SJSA1 (cell line): ENCODE results near the gene MAP1LC3A. TPM values are rescaled to one million over a fixed set of nuclear protein-coding genes. Genes with fewer than 3 reads are reported as not detected.

ENCODE experiments used
- DNase-seq, 2 experiments: peaks; one replicate each; pipeline ENCODE4 v3.0.0-alpha.2; 2015 to 2020; ENCODE audit warnings: low spot score in 2 of 2, low read depth in 1 of 2
- H3K27ac ChIP-seq: fragments of 250-450 bp; sonication (Bioruptor Pico); 2 replicates; pipeline ENCODE4 v1.5.1; 2020; ENCODE audit warnings: mild to moderate bottlenecking, moderate library complexity
- H3K27me3 ChIP-seq: fragments of 250-450 bp; sonication (Bioruptor Pico); replicated peaks from 2 replicates; pipeline ENCODE4 v1.5.1; 2020; ENCODE audit warnings: mild to moderate bottlenecking, moderate library complexity
- H3K36me3 ChIP-seq: fragments of 250-450 bp; sonication (Bioruptor Pico); 2 replicates; pipeline ENCODE4 v1.5.1; 2020; ENCODE audit warnings: mild to moderate bottlenecking
- H3K4me1 ChIP-seq: fragments of 250-450 bp; sonication (Bioruptor Pico); replicated peaks from 2 replicates; pipeline ENCODE4 v1.6.1; 2021; ENCODE audit warnings: mild to moderate bottlenecking
- H3K4me3 ChIP-seq: fragments of 250-450 bp; sonication (Bioruptor Pico); 2 replicates; pipeline ENCODE4 v1.5.1; 2020; ENCODE audit warnings: mild to moderate bottlenecking
- H3K9me3 ChIP-seq: fragments of 250-450 bp; sonication (Bioruptor Pico); replicated peaks from 2 replicates; pipeline ENCODE4 v1.5.1; 2020; ENCODE audit warnings: mild to moderate bottlenecking
- total RNA-seq: library from RNA; depleted of rRNA; stranded (reverse); fragments of >200 nt; shearing (Covaris generic); gene quantifications from 2 replicates; pipeline ENCODE4 v1.2.3, GENCODE V29; 2014

MAP1LC3A gene
- total RNA-seq, 1 experiment from 2014 or later: 64.5 TPM

DNA sequence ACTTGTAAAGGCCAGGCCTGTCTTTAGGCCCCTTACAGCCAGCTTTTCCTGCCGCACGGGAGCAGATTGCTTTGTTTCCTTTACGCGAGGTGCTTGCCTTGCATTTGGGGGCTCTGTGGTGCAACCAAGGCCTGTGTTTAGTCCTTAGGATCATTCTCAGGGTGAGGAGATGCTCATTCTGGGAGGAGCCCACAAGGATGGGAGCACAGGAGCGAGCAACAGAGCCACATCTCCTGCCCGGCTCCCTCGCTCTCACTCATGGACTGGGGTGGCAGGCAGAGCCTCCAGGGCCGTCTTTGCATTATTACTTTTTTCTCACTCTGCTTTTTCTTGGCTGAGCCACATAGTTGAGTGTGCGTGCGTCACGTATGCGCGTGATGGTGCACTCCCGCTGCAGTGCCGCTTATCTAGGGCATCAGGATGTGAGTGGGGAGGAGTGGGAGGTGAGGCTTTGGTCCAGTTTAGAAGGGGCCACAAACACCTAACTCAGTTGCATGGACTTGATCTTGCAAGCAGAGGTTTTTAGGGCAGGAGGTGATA lies 23.1 kb upstream of the MAP1LC3A start:
- Histone ChIP-seq H3K27ac (no peak overlapping the region), H3K9me3 (no peaks in the 10 kb centered on the region), H3K36me3 (peaks cover 96% of the 10 kb centered on the region), H3K4me3 (no peak overlapping the region), H3K27me3 (no peaks in the 10 kb centered on the region), H3K4me1 (peaks cover 19% of the 10 kb centered on the region)
- DNase-seq: no peak

DNA sequence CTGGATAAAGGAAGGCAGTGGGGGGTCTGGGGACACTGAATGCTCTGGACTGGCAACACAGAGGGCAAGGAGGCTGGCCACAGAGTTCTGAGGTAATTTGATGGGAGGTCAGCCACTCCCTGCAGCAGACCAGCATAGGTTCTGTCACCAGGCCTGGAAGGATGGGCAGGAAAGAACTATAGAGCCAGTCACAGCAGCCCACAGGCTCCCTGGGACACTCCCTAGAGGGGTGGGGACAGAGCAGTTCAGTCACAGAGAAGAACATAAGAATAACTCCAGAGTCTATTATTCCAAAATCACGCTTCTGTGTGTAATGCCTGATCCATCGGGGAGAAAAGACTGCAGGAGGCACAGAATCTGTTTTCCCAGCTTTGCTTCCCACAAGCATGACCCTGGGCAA lies 22.7 kb upstream of the MAP1LC3A start:
- peaks cover 19% of the 10 kb centered on the region for H3K4me1 ChIP-seq
- H3K27ac ChIP-seq: no peak overlapping the region
- no peaks in the 10 kb centered on the region for H3K27me3 ChIP-seq
- H3K9me3 ChIP-seq: no peaks in the 10 kb centered on the region
- no peak for DNase-seq
- peaks cover 96% of the 10 kb centered on the region for H3K36me3 ChIP-seq
- H3K4me3 ChIP-seq: no peak overlapping the region

DNA sequence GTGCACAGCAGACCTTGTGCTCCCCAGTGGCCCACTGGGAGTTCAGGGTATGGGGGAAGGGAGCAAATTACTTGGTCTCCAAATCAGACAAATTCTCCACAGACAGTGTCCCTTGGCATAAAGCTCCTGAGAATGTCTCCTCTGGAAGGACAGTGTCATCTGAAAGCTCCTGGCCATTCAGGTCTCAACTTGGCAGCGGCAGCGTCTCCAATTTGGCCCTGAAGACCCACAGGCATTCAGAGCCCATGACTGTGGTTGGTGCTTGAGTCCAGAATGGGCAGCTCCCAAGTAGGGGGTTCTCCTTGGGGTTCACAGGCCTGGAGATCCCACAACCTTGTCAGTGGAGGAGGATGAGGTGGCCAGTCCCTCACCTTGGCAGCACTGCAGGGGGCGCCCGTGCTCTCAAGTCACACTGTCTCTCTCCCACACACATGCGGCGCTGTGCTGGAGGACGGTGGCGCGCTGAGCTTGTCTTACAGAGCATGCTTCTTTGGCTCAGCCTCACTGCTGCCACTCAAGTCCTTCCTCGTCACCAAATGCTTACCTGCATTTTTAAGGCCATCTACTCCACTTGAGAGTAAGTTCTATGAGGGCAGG lies 21.6 kb upstream of the MAP1LC3A start:
- no peak overlapping the region for H3K4me3 ChIP-seq
- H3K27me3 ChIP-seq: no peaks in the 10 kb centered on the region
- H3K36me3 ChIP-seq: peaks cover 96% of the 10 kb centered on the region
- peaks cover 12% of the 10 kb centered on the region for H3K4me1 ChIP-seq
- no peaks in the 10 kb centered on the region for H3K9me3 ChIP-seq
- DNase-seq: no peak
- H3K27ac ChIP-seq: no peak overlapping the region

DNA sequence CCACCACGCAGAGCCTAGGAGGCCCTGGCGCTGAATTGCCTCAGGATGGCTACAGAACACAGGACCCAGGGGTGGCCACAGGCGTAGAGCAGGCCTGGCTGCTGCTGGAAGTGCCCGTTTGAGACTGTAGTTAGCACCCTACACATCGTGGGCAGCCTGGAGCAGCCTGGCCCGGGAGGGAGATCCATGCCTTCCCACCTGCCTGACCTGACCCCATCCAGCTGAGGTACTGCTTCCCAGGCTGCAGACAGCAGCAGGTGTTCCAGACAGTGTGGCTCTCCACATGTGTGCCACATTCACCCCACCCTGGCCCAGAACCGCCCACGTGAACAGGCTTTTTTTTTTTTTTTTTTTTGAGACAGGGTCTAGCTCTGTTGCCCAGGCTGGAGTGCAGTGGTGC lies 20.9 kb upstream of the MAP1LC3A start:
- no peaks in the 10 kb centered on the region for H3K27me3 ChIP-seq
- DNase-seq: no peak
- H3K4me3 ChIP-seq: no peak overlapping the region
- peaks cover 94% of the 10 kb centered on the region for H3K36me3 ChIP-seq
- no peak overlapping the region for H3K27ac ChIP-seq
- H3K9me3 ChIP-seq: no peaks in the 10 kb centered on the region
- H3K4me1 ChIP-seq: peaks cover 4% of the 10 kb centered on the region

DNA sequence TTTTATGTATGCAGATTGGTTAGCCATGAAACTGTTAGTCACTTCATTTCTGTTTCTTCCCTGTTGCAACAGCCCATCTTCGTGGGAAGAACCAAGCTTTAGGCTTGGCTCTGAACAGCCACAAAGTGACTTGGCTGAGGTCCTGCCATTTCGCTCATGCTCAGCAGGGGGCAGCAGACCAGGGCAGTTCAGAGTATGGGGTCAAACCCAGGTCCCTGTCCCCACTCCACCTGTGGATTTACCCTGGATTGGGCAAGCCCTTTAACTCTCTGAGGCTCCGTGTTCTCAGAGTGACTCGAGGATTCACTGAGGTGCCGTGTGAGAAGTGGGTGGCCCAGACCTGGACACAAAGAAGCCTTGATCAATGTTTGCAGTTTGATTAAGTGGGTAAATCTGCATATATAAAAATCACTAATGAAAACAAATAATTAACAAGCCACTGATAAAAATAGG lies 19.8 kb upstream of the MAP1LC3A start:
- Histone ChIP-seq H3K36me3 (peaks cover 84% of the 10 kb centered on the region), H3K27me3 (no peaks in the 10 kb centered on the region)
- no peak for DNase-seq

DNA sequence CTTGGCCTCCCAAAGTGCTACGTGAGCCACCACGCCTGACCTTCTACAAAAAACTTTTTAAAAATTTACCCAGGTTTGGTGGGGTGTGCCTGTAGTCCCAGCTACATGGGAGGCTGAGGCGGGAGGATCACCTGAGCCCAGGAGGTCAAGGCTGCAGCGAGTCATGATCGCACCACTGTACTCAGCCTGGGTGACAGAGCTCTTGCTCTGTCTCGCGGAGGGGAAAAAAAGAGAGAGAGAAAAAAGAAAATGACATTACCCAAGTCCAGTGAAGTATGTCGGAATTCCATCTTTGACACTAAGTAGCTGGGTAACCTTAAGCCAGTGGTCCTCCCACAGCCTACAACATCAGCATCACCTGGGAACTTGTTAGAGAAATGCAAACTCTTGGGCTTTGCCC lies 18.8 kb upstream of the MAP1LC3A start:
- no peaks in the 10 kb centered on the region for H3K9me3 ChIP-seq
- no peak overlapping the region for H3K27ac ChIP-seq
- no peaks in the 10 kb centered on the region for H3K27me3 ChIP-seq
- no peak for DNase-seq
- H3K4me3 ChIP-seq: no peak overlapping the region
- H3K36me3 ChIP-seq: peaks cover 73% of the 10 kb centered on the region
- H3K4me1 ChIP-seq: no peaks in the 10 kb centered on the region

More for the DNA sequence above, 19.8 kb upstream of the MAP1LC3A start:
- Histone ChIP-seq H3K4me3 (no peak overlapping the region), H3K27ac (no peak overlapping the region), H3K9me3 (no peaks in the 10 kb centered on the region), H3K4me1 (no peaks in the 10 kb centered on the region)

DNA sequence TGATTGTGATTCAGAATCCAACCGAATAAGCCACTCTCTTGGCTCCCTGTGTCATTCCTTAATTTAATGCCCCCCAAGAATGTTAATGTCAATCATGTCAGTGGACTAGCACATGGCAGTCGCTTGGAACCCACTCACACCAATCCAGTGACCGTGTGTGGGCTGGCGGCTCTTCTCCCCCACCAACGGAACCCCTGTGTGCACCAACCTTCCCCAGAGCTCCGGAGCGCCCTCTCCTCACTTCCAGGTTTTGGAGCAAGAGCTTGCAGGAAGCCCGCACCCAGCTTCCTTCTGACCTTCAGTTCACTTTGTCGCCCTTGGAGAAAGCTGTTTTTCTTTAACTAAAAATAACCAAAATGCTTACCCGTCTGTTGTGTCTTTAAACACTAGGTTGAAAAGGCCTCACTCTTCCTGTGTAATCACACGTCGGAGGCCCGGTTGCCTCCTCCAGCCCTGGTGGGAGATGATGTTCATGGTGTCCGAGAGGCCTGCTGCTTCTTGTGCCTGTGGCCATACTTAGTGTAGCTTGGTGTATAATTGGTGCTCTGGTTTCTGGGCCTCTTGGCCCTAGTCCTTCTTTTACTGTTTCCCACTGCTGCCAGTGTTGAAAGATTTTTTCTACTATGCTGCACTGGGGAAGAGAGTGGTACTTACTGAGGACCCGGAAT lies 17.8 kb upstream of the MAP1LC3A start:
- Histone ChIP-seq H3K9me3 (no peaks in the 10 kb centered on the region), H3K4me3 (no peak overlapping the region), H3K4me1 (no peaks in the 10 kb centered on the region), H3K27ac (no peak overlapping the region), H3K27me3 (no peaks in the 10 kb centered on the region), H3K36me3 (peaks cover 64% of the 10 kb centered on the region)
- DNase-seq: no peak

DNA sequence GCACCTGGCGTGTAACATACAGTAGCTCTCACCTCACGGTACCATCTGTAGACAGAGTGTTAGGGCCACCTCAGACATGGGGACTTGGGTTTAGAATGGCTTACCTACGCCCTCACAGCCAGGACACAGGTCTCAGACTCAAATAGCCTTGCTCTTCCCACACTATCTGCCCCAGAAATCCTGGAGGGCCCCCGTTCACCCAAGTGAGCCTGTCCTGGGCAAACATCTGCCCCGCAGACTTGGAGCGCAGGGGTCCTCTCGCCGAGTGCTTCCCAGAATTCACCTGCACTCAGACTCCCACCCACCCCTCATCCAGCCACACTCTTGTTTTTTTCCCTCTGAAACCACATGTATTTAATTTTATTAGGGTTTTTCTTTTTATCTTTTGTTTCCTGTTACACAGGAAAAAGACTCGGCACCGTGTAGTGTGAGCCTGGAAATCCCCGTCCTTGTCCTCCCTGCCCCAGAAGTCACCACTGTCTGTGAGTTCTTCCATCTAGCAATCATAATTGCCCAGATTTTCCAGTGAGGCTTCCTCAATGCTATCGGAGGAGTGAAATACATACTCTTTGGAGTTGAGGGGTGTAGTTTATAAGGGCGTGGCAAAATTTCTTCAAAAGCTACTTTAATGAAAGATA lies 17.1 kb upstream of the MAP1LC3A start:
- H3K27me3 ChIP-seq: no peaks in the 10 kb centered on the region
- no peak overlapping the region for H3K27ac ChIP-seq
- no peak for DNase-seq
- no peaks in the 10 kb centered on the region for H3K4me1 ChIP-seq
- H3K36me3 ChIP-seq: peaks cover 57% of the 10 kb centered on the region
- H3K4me3 ChIP-seq: no peak overlapping the region
- H3K9me3 ChIP-seq: no peaks in the 10 kb centered on the region

DNA sequence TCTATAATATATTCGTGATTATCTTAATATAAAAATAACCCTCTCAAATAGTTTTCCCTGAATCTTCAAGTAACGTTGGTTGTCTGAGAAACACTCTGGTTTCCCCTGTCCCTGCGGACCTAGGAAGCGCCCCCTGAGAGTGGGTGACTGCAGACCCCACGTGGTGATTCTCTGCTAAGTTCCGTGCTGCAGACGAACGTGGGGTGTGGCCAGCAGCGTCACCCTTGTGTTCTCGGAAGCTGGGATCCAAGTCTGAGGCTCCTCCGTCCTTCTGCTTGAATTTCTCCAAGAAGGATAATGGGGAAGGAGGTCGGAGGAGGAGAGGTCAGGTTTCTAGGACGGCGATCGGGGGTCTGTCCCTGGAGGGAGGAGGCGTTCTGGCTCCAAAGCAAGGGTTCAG lies 16.6 kb upstream of the MAP1LC3A start:
- no peaks in the 10 kb centered on the region for H3K27me3 ChIP-seq
- no peaks in the 10 kb centered on the region for H3K4me1 ChIP-seq
- no peak for DNase-seq
- H3K9me3 ChIP-seq: no peaks in the 10 kb centered on the region
- H3K36me3 ChIP-seq: peaks cover 53% of the 10 kb centered on the region
- no peak overlapping the region for H3K4me3 ChIP-seq
- H3K27ac ChIP-seq: no peak overlapping the region

DNA sequence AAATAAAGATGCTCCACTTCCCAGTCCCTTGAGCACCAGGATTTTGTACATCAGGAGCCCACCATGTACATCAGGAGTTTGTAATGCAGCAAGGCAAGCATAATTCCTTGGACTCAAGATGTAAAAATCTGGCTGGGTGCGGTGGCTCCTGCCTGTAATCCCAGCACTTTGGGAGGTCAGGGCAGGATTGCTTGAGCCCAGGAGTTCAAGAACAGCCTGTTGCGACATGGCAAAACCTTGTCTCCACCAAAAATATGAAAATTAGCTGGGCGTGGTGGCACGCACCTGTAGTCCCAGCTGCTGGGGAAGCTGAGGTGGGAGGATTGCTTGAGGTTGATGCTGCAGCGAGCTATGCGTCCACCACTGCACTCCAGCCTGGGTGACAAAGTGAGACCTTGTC lies 16.1 kb upstream of the MAP1LC3A start:
- Histone ChIP-seq H3K9me3 (no peaks in the 10 kb centered on the region), H3K36me3 (peaks cover 48% of the 10 kb centered on the region), H3K4me3 (no peak overlapping the region), H3K27me3 (no peaks in the 10 kb centered on the region), H3K4me1 (no peaks in the 10 kb centered on the region), H3K27ac (no peak overlapping the region)
- no peak for DNase-seq

DNA sequence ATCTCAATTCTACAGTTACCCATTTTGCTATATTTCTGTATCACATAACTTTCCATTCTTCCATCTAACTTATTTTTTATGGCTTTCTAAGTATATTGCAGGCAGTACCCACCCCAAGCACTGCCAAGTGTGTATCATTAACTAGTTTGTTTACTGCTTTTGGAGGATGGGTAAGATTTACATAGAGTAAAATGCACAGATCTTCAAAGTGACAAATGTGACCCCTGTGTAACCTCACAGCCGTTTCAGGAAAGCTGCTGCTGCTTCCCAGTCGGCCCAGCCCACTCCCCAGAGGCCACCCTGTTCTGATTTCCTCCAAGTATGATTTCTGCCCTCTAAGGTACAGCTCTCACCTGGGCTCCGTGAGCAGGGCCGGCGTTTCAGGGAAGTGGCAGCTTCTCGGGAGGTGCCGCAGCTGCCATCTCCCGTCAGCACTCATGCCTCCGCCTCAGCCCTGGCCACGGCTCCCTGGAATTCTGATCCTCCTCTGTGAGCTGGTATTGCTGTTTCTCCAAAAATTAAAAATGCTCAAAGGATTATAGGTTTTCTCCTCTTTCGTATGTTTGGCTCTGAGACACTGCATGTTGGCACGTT lies 15.0 kb upstream of the MAP1LC3A start:
- H3K4me3 ChIP-seq: no peak overlapping the region
- no peaks in the 10 kb centered on the region for H3K27me3 ChIP-seq
- DNase-seq: no peak
- H3K9me3 ChIP-seq: no peaks in the 10 kb centered on the region
- no peak overlapping the region for H3K27ac ChIP-seq
- no peaks in the 10 kb centered on the region for H3K4me1 ChIP-seq
- peaks cover 40% of the 10 kb centered on the region for H3K36me3 ChIP-seq

DNA sequence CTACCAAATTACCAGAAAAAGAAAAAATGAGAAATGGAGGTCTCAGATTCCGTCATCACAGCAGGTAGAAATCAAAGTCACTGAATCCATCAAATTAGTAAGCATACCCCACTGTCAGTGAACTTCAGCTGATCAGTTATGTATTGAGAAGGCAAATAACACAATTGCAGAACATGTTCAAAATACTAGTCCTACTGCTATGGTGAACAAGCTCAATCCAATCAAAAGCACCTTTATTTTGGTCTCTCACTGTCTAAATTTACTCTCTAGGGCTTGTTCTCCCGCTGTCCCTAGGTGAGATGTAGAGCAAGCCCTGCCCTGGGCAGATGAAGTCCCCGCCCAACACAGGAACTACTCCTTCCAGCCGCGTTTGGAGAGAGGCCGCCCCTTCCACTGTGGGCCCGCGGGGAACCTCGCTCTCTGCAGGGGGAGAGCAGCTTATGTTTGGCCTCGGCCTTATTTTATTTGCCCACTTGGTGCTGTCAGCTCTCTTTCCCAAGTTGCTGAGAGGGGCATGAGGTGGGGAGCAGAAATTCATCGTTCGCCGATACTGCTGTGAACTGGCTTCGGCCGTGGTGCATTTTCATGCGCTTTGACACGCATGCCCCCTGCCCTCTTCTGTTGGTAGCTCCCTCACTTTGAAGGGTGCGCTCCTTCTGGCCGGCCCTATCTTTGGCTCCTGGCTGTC lies 14.3 kb upstream of the MAP1LC3A start:
- no peak overlapping the region for H3K27ac ChIP-seq
- H3K36me3 ChIP-seq: peaks cover 33% of the 10 kb centered on the region
- no peak for DNase-seq
- no peak overlapping the region for H3K4me3 ChIP-seq
- H3K9me3 ChIP-seq: no peaks in the 10 kb centered on the region
- H3K27me3 ChIP-seq: no peaks in the 10 kb centered on the region
- no peaks in the 10 kb centered on the region for H3K4me1 ChIP-seq

DNA sequence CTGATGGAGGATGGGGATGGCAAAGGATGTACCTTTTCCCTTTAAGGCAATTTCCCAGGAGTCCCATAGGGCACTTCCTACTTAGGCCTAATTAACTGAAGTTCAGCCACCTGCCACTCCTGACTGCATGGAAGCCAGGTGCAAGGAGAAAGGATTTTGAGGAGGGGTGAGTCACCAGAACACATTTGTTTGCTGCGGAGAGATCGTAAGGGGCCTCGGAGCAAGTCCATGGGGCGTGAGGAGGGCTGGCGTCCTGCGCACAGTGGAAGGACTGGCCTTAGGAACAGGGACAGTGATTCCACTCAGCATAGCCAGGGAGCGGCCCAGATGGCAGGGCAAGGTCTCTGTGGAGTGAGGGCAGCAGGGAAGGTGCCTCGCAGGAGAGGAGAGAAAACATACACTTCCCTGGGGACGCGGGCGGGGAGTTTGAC lies 11.8 kb upstream of the MAP1LC3A start:
- no peak overlapping the region for H3K4me3 ChIP-seq
- H3K27me3 ChIP-seq: no peaks in the 10 kb centered on the region
- no peak overlapping the region for H3K27ac ChIP-seq
- H3K9me3 ChIP-seq: no peaks in the 10 kb centered on the region
- no peaks in the 10 kb centered on the region for H3K4me1 ChIP-seq
- peaks cover 8% of the 10 kb centered on the region for H3K36me3 ChIP-seq
- no peak for DNase-seq
